KMS-11 (cell line): Measurements from ENCODE around the gene POLR1B.
"Not testable (repeated sequence)": the region's sequence is repeated elsewhere in the genome, so short reads cannot be mapped to it uniquely, and the experiment has no call there.

ENCODE experiments used
- H2AFZ ChIP-seq: fragments of 200-600 bp; sonication (generic); 2 replicates; pipeline ENCODE4 v1.6.1; 2016; ENCODE audit warnings: antibody characterized with exemption, mixed run types, low read depth
- H3K27ac ChIP-seq: fragments of 200-600 bp; sonication (generic); 2 replicates; pipeline ENCODE4 v1.6.1; 2016; ENCODE audit warnings: mild to moderate bottlenecking, mixed run types
- H3K27me3 ChIP-seq: fragments of 200-600 bp; sonication (generic); 2 replicates; pipeline ENCODE4 v1.6.1; 2017; ENCODE audit warnings: mild to moderate bottlenecking, low read depth, mixed run types, moderate library complexity; ENCODE audit not compliant: insufficient read depth
- H3K36me3 ChIP-seq: fragments of 200-600 bp; sonication (generic); 2 replicates; pipeline ENCODE4 v1.6.1; 2017; ENCODE audit warnings: mild to moderate bottlenecking, mixed run types; ENCODE audit not compliant: insufficient read depth
- H3K4me1 ChIP-seq: fragments of 200-600 bp; sonication (generic); 2 replicates; pipeline ENCODE4 v1.6.1; 2016; ENCODE audit warnings: mild to moderate bottlenecking, low read depth, mixed run types; ENCODE audit not compliant: poor library complexity, severe bottlenecking
- H3K4me2 ChIP-seq: fragments of 200-600 bp; sonication (generic); 2 replicates; pipeline ENCODE4 v1.7.0; 2016; ENCODE audit warnings: mild to moderate bottlenecking, mixed run types
- H3K4me3 ChIP-seq: fragments of 200-600 bp; sonication (generic); IDR thresholded peaks from 2 replicates; pipeline ENCODE4 v1.6.1; 2017; ENCODE audit warnings: low read depth, low read length, mixed read lengths; ENCODE audit not compliant: insufficient read depth
- H3K79me2 ChIP-seq: fragments of 200-600 bp; sonication (generic); 2 replicates; pipeline ENCODE4 v1.6.1; 2016; ENCODE audit warnings: low read depth, mixed run types; ENCODE audit not compliant: insufficient read depth
- H3K9ac ChIP-seq: fragments of 200-600 bp; sonication (generic); 2 replicates; pipeline ENCODE4 v1.6.1; 2016; ENCODE audit warnings: mild to moderate bottlenecking, mixed run types
- H4K20me1 ChIP-seq: fragments of 200-600 bp; sonication (generic); 2 replicates; pipeline ENCODE4 v1.6.1; 2016; ENCODE audit warnings: mild to moderate bottlenecking, mixed run types; ENCODE audit not compliant: insufficient read depth
- TF ChIP-seq, protein P1 (sequence below): fragments of 200-600 bp; sonication (generic); conservative IDR thresholded peaks from 2 replicates; pipeline ENCODE4 v1.6.1; 2017; ENCODE audit warnings: low read depth, mild to moderate bottlenecking, antibody characterized with exemption, low read length, moderate library complexity, mixed read lengths

The POLR1B gene

DNA sequence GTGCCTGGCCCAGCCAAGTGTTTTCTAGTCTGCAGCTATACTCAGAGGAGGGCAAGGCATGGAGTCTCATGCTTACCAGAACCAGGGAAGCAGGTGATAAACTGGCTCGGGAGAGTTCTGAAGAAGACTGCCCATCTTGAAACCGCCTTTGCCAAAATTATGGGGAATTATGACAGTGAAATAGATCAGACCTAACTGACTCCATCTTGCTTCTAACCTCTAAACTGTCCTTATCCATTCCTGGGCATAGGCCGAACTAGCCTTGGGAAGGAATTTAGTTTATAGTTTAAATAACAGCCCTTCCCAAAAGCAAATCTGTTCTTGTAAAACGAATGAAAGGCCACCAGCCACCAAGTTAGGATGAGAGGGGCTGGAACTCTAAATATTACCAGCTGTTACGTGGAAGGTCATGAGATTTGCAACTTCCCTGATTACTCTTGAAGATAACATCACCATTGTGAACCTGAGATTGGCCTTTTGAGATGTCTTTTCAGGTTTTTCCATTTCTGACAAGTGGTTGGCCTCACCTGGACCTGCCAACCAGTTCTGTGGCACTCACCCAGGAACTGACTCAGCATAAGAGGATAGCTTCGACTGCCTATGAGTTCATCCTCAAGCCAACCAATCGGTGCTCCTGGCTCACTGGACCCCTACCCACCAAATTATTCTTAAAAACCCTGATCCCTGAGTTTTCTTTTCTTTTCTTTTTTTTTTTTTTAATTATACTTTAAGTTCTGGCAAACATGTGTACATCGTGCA lies 65.6 kb downstream of the POLR1B start:
- H3K4me1 ChIP-seq, result no peaks in the 10 kb centered on the region
- H4K20me1 ChIP-seq, result no peaks in the 10 kb centered on the region
- H3K36me3 ChIP-seq, result no peaks in the 10 kb centered on the region
- H3K4me3 ChIP-seq, result no peak overlapping the region
- no peak overlapping the region for H2AFZ ChIP-seq
- no peak overlapping the region for H3K4me2 ChIP-seq
- H3K79me2 ChIP-seq, result no peaks in the 10 kb centered on the region
- no peak overlapping the region for H3K27ac ChIP-seq
- H3K27me3 ChIP-seq, result no peaks in the 10 kb centered on the region
- no peak overlapping the region for H3K9ac ChIP-seq
- TF ChIP-seq, protein P1, sequence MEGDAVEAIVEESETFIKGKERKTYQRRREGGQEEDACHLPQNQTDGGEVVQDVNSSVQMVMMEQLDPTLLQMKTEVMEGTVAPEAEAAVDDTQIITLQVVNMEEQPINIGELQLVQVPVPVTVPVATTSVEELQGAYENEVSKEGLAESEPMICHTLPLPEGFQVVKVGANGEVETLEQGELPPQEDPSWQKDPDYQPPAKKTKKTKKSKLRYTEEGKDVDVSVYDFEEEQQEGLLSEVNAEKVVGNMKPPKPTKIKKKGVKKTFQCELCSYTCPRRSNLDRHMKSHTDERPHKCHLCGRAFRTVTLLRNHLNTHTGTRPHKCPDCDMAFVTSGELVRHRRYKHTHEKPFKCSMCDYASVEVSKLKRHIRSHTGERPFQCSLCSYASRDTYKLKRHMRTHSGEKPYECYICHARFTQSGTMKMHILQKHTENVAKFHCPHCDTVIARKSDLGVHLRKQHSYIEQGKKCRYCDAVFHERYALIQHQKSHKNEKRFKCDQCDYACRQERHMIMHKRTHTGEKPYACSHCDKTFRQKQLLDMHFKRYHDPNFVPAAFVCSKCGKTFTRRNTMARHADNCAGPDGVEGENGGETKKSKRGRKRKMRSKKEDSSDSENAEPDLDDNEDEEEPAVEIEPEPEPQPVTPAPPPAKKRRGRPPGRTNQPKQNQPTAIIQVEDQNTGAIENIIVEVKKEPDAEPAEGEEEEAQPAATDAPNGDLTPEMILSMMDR, result no peak

DNA sequence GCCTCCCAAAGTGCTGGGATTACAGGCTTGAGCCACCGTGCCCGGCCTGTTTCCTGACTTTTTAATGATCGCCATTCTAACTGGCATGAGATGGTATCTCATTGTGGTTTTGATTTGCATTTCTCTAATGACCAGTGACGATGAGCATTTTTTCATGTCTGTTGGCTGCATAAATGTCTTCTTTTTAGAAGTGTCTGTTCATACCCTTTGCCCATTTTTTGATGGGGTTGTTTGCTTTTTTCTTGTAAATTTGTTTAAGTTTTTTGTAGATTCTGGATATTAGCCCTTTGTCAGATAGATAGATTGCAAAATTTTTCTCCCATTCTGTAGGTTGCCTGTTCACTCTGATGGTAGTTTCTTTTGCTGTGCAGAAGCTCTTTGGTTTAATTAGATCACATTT lies 67.1 kb downstream of the POLR1B start:
- not testable (repeated sequence) for H3K27ac ChIP-seq, H2AFZ ChIP-seq, H4K20me1 ChIP-seq, H3K9ac ChIP-seq, H3K36me3 ChIP-seq, H3K79me2 ChIP-seq, H3K4me3 ChIP-seq, H3K4me1 ChIP-seq, H3K4me2 ChIP-seq, H3K27me3 ChIP-seq

GRCh38 chr2:112612283-112612682 lies 70.0 kb downstream of the POLR1B start:
- not testable (repeated sequence) for H3K4me1 ChIP-seq, H3K4me3 ChIP-seq, H3K9ac ChIP-seq, H3K36me3 ChIP-seq, H3K79me2 ChIP-seq, H3K27ac ChIP-seq, H3K27me3 ChIP-seq, H4K20me1 ChIP-seq, H3K4me2 ChIP-seq, H2AFZ ChIP-seq

GRCh38 chr2:112614201-112614840 lies 72.1 kb downstream of the POLR1B start:
- H3K27ac ChIP-seq, result no peak overlapping the region
- H2AFZ ChIP-seq, result no peak overlapping the region
- no peaks in the 10 kb centered on the region for H3K27me3 ChIP-seq
- no peak overlapping the region for H3K4me3 ChIP-seq
- no peaks in the 10 kb centered on the region for H3K4me1 ChIP-seq
- TF ChIP-seq, protein P1, result no peak
- no peaks in the 10 kb centered on the region for H3K79me2 ChIP-seq
- H3K9ac ChIP-seq, result no peak overlapping the region
- no peaks in the 10 kb centered on the region for H4K20me1 ChIP-seq
- H3K4me2 ChIP-seq, result no peak overlapping the region
- no peaks in the 10 kb centered on the region for H3K36me3 ChIP-seq

- H3K27me3 ChIP-seq, result no peaks in the 10 kb centered on the region
- H2AFZ ChIP-seq, result no peak overlapping the region
- TF ChIP-seq, protein P1, result no peak
- H3K27ac ChIP-seq, result no peak overlapping the region
- no peaks in the 10 kb centered on the region for H3K79me2 ChIP-seq
- H3K4me2 ChIP-seq, result no peak overlapping the region
- no peaks in the 10 kb centered on the region for H3K36me3 ChIP-seq
- H3K4me1 ChIP-seq, result no peaks in the 10 kb centered on the region
- H4K20me1 ChIP-seq, result no peaks in the 10 kb centered on the region
- no peak overlapping the region for H3K4me3 ChIP-seq
- no peak overlapping the region for H3K9ac ChIP-seq
Observed at GRCh38 chr2:112615051-112615450, 72.8 kb downstream of the POLR1B start.

- H3K4me2 ChIP-seq, H3K27me3 ChIP-seq, H3K27ac ChIP-seq, H2AFZ ChIP-seq, H4K20me1 ChIP-seq, H3K4me1 ChIP-seq, H3K79me2 ChIP-seq, H3K4me3 ChIP-seq, H3K9ac ChIP-seq, H3K36me3 ChIP-seq: not testable (repeated sequence)
Observed at GRCh38 chr2:112615798-112616197, 73.5 kb downstream of the POLR1B start.
